Suprapubic skin (tissue), 4 donors: ENCODE results near the gene BMF. TPM values are rescaled to one million over a fixed set of nuclear protein-coding genes. Genes with fewer than 3 reads are reported as not detected.

Experiments used
- DNase-seq, 2 donors: peaks; one replicate each; pipeline ENCODE4 v3.0.0-alpha.2; 2019; ENCODE audit warnings: low spot score in 2 of 2
- H3K27ac ChIP-seq: fragments of 200-600 bp; sonication (generic); one replicate; pipeline ENCODE4 v1.5.1; 2019
- H3K27me3 ChIP-seq: fragments of 200-600 bp; sonication (generic); one replicate; pipeline ENCODE4 v1.5.1; 2019
- H3K36me3 ChIP-seq: fragments of 200-600 bp; sonication (generic); one replicate; pipeline ENCODE4 v1.5.1; 2019
- H3K4me1 ChIP-seq: fragments of 200-600 bp; sonication (generic); one replicate; pipeline ENCODE4 v1.5.1; 2019
- H3K4me3 ChIP-seq: fragments of 200-600 bp; sonication (generic); one replicate; pipeline ENCODE4 v1.5.1; 2019; ENCODE audit warnings: mild to moderate bottlenecking
- H3K9me3 ChIP-seq: fragments of 200-600 bp; sonication (generic); one replicate; pipeline ENCODE4 v1.5.1; 2019
- EP300 ChIP-seq: sonication (generic); formaldehyde crosslinking; IDR thresholded peaks from one replicate; pipeline ENCODE4 v1.6.1; 2017; ENCODE audit warnings: antibody characterized with exemption
- POLR2A ChIP-seq, 2 donors: fragments of 450-650 bp; IDR thresholded peaks; one replicate each; pipeline ENCODE4 v1.6.1; 2017; ENCODE audit warnings: antibody characterized with exemption in 2 of 2, mild to moderate bottlenecking in 2 of 2, moderate library complexity in 2 of 2
- POLR2AphosphoS5 ChIP-seq, 3 donors: sonication (generic); formaldehyde crosslinking; IDR thresholded peaks; one replicate each; pipeline ENCODE4 v1.6.1; 2017; ENCODE audit warnings: antibody characterized with exemption in 3 of 3
- WGBS: methylation state at CpG from one replicate; pipeline ENCODE4 v1.1.5; 2018; 5-methylcytosine and 5-hydroxymethylcytosine counted together
- total RNA-seq, 4 donors: library from RNA; depleted of rRNA; stranded (reverse); fragments of >200 nt; gene quantifications; one replicate each; pipeline ENCODE4 v1.1.0, GENCODE V29; 2016
- TF ChIP-seq, protein P1 (sequence below), 2 donors: fragments of 200-600 bp in 1 of 2; fragments of 450-650 bp in 1 of 2; sonication (generic) in 1 of 2; IDR thresholded peaks; one replicate each; pipeline ENCODE4 v1.5.1; 2016 to 2019; ENCODE audit warnings: antibody characterized with exemption in 2 of 2, mild to moderate bottlenecking in 1 of 2, moderate library complexity in 1 of 2

BMF gene
- total RNA-seq, 4 donors from 2014 or later, result 2.6 to 11.1 (median 9.8) TPM

DNA sequence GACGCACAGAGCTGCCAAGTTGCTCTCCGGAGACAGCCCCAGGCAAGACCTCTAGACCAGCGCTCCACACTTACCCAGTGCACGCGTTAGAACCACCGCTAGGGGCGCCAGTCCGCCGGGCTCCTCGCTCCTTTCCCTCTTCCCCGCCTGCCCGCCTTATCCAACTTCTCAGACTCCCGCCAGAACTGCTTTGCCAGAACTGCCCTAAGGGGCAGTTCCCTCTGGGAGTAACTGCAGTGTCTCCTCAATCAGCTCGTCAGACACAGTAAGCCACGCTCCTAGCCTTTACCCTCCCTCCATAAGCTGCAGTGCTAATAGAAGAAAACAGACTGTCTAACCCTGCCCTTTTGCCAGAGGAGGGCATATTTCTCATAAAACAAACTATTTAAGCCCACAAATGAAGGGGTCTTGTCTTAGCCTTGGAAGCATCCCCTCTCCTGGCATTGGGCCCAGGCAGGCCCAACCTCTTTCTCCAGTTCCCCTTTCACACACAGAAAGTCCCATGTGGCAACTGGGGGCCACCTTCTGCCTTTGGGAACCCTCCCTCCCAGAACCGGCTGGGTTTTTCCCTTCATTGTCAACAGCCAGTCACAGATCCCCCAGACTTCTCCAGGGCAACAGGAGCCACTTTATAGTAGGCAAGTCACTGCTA lies 3.7 kb downstream of the BMF start:
- 5% methylated on average over 3 of the region's 16 CpGs for WGBS

DNA sequence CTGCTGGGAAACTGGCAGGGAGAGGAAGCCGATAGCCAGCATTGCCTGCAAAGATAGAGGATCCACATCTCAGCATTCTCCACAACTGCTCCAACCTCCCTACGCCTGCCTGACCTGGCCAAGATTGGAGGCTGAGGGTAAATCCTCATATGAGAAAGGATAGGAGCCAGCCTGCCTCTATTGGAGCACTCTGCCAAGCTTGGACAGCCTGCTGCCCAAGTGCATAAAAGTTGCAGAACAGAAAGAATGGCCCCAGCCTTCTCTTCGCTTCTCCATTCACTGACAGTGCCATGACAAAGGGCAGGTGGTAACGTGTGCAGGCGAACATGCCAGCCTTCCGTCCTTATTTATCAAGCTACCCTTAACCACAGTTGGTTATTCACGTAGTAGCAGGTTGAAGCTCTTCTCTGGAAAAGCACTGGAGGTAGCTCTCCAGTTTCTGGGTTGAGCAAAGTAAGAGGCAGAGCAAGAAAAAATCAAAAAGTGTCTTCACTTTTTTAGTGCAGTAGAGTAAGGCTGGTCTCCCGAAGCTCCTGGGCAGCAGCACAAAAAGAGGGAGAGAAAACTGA lies 4.3 kb downstream of the BMF start:
- DNase-seq, result no peak
- Histone ChIP-seq H3K27ac (peak overlapping the region; percentile 84), H3K4me1 (peaks cover 94% of the 10 kb centered on the region), H3K4me3 (peak overlapping the region; percentile 16), H3K27me3 (no peaks in the 10 kb centered on the region), H3K9me3 (no peaks in the 10 kb centered on the region), H3K36me3 (no peaks in the 10 kb centered on the region)
- 38% methylated on average over 8 of the region's 8 CpGs for WGBS
- TF ChIP-seq POLR2A (IDR thresholded peaks at IDR 0.05) (no peak), EP300 (no peak), POLR2AphosphoS5 (IDR thresholded peaks at IDR 0.05) (no peak)
- TF ChIP-seq, protein P1, sequence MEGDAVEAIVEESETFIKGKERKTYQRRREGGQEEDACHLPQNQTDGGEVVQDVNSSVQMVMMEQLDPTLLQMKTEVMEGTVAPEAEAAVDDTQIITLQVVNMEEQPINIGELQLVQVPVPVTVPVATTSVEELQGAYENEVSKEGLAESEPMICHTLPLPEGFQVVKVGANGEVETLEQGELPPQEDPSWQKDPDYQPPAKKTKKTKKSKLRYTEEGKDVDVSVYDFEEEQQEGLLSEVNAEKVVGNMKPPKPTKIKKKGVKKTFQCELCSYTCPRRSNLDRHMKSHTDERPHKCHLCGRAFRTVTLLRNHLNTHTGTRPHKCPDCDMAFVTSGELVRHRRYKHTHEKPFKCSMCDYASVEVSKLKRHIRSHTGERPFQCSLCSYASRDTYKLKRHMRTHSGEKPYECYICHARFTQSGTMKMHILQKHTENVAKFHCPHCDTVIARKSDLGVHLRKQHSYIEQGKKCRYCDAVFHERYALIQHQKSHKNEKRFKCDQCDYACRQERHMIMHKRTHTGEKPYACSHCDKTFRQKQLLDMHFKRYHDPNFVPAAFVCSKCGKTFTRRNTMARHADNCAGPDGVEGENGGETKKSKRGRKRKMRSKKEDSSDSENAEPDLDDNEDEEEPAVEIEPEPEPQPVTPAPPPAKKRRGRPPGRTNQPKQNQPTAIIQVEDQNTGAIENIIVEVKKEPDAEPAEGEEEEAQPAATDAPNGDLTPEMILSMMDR (IDR thresholded peaks at IDR 0.05), result no peak

More for the DNA sequence above, 3.7 kb downstream of the BMF start:
- no peak for TF ChIP-seq POLR2AphosphoS5 (IDR thresholded peaks at IDR 0.05)
- TF ChIP-seq, protein P1 (IDR thresholded peaks at IDR 0.05), result peak; percentile 68 to 97
- TF ChIP-seq EP300, result no peak
- no peak for TF ChIP-seq POLR2A (IDR thresholded peaks at IDR 0.05)
- Histone ChIP-seq H3K9me3 (no peaks in the 10 kb centered on the region), H3K4me1 (peaks cover 88% of the 10 kb centered on the region), H3K27me3 (no peaks in the 10 kb centered on the region), H3K36me3 (no peaks in the 10 kb centered on the region), H3K4me3 (peak overlapping the region; percentile 16), H3K27ac (peak overlapping the region; percentile 84)
- DNase-seq, result peak; percentile 94

DNA sequence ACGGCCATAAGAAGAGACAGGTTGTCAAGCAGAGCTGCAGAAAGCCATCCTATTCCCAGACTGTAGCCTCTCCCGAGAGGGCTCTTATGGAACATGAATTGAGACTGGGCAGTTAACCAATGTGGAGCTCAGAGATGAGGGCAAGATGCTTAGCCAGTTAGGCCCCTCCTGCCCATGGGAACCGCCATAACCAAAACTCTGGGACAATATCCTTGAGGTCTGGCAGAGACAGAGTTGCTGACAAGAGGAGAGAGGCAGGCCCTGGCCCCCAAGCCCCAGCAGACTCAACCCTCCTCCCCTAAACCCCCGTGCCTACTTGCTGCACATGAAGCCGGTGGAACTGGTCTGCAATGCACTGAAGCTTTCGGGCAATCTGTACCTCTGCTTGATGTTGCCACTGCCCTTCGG lies 4.8 kb downstream of the BMF start:
- Histone ChIP-seq H3K4me3 (peak overlapping the region; percentile 16), H3K27me3 (no peaks in the 10 kb centered on the region), H3K4me1 (peaks cover 95% of the 10 kb centered on the region), H3K9me3 (no peaks in the 10 kb centered on the region), H3K27ac (peak overlapping the region; percentile 84), H3K36me3 (no peaks in the 10 kb centered on the region)
- no CpG with 5 or more reads among the region's 7 CpGs for WGBS
- peak in 1 of 2 donors; percentile 65 for DNase-seq
- TF ChIP-seq, protein P1 (IDR thresholded peaks at IDR 0.05), result no peak
- TF ChIP-seq POLR2A (IDR thresholded peaks at IDR 0.05) (no peak), POLR2AphosphoS5 (IDR thresholded peaks at IDR 0.05) (no peak), EP300 (no peak)

DNA sequence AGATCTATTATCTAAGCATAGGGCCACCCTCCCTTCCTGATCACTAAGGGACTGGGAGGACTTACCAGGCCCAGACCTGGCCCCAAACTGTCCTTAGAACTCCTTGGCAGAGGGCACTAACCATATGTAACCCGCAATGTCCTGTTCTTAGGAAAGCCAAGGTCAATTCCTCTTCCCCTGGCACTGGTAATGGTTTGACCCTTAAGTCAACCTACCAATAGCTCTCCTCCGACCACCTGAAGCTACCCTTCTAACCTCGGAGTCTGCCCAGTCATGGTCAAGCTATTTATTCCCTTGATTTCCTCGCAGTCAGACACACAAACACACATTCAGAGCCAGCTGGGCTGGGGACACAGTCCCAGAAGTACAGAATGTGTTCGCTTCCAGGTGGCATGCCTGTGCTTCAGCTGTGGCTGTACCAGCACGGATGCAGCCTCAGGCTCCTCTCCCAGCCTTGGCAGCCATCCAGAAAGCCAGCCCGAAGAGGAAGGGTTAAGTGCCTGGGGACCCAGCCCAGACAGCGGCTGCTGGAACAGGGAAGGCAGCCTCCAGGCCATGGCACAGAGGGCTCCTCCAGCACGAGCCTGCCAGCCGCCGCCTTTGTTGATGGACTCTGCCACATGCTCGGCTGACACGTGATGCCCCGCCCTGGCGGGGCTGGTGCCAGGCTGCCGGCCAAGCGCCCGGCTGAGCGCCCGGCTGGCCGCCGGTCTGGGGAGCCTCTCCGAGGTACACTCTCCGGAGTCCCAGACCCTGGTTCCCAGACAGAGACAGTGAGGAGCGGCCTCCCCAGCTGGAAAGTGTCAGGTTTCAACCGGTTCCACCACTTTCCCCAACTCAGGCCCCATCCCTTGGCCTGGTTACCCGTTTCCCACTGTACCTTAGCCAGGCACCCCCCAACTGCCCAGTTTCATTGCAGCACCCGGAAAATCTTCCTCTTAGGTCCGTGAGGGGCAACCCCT lies 5.5 kb downstream of the BMF start:
- peak overlapping the region; percentile 84 for H3K27ac ChIP-seq
- no peaks in the 10 kb centered on the region for H3K36me3 ChIP-seq
- 7% methylated on average over 25 of the region's 29 CpGs for WGBS
- TF ChIP-seq, protein P1 (IDR thresholded peaks at IDR 0.05), result no peak
- TF ChIP-seq POLR2AphosphoS5 (IDR thresholded peaks at IDR 0.05), result peak in 2 of 3 donors; percentile 83 to 96
- peak; percentile 92 to 94 for DNase-seq
- H3K9me3 ChIP-seq, result no peaks in the 10 kb centered on the region
- peak overlapping the region; percentile 16 for H3K4me3 ChIP-seq
- peaks cover 100% of the 10 kb centered on the region for H3K4me1 ChIP-seq
- H3K27me3 ChIP-seq, result no peaks in the 10 kb centered on the region
